ENCODE results near the gene LNPK. TPM values are rescaled to one million over a fixed set of nuclear protein-coding genes. Genes with fewer than 3 reads are reported as not detected.

The LNPK gene
- polyA plus RNA-seq (2013), result 8.3 TPM

- Histone ChIP-seq H3K27ac (ENCODE audit: insufficient read depth in 1 of 2, low read depth in 1 of 2, low read length in 2 of 2, poor library complexity in 1 of 2, severe bottlenecking in 2 of 2) (peak within 1 kb of the TSS in 1 of 2 experiments; percentile 81), H3K27me3 (replicated peaks in 2 of 5; ENCODE audit: control insufficient read depth in 4 of 5, insufficient read depth in 5 of 5, low read length in 4 of 5) (no peaks in the 10 kb centered on the region), H3K4me3 (ENCODE audit: control insufficient read depth in 1 of 7, extremely low read depth in 1 of 7, insufficient read depth in 4 of 7, low read depth in 2 of 7, low read length in 6 of 7) (peak within 1 kb of the TSS; percentile 79 to 94 (median 90)), H3K4me1 (ENCODE audit: control extremely low read depth in 1 of 4, control insufficient read depth in 4 of 4, insufficient read depth in 4 of 4, low read length in 3 of 4) (peaks cover 8 to 18% (median 13%) of the 10 kb centered on the region in 4 experiments), H3K9me3 (ENCODE audit: control extremely low read depth in 1 of 5, control insufficient read depth in 4 of 5, insufficient read depth in 2 of 5, low read depth in 1 of 5, low read length in 4 of 5) (no peaks in the 10 kb centered on the region), H3K36me3 (ENCODE audit: control insufficient read depth in 4 of 4, insufficient read depth in 4 of 4, low read length in 3 of 4) (no peaks in the 10 kb centered on the region)
- DNase-seq, result peak; percentile 88 to 95 (median 94)
- ChIA-PET POLR2A (interaction anchor here (0.6 kb wide), 1 partner anchor 18 kb away, joined by 6 read pairs; no protein-coding TSS in a partner anchor), CTCF (no interaction called here)
- WGBS (ENCODE audit: insufficient coverage), result 0% methylated on average over 39 of the region's 57 CpGs
Observed at GRCh38 chr2:176001916-176002687, at the start of gene LNPK. TSS of gene LNPK (minus strand) at chr2:176002267. CDS start at chr2:175995584, 6,683 bp downstream.

- CTCF ChIA-PET, result no interaction called here
- POLR2A ChIA-PET, result no interaction called here
- Histone ChIP-seq H3K36me3 (ENCODE audit: control insufficient read depth in 4 of 4, insufficient read depth in 4 of 4, low read length in 3 of 4) (no peaks in the 10 kb centered on the region), H3K27ac (ENCODE audit: insufficient read depth in 1 of 2, low read depth in 1 of 2, low read length in 2 of 2, poor library complexity in 1 of 2, severe bottlenecking in 2 of 2) (no peak overlapping the region), H3K9me3 (ENCODE audit: control extremely low read depth in 1 of 5, control insufficient read depth in 4 of 5, insufficient read depth in 2 of 5, low read depth in 1 of 5, low read length in 4 of 5) (peaks cover 0 to 5% (median 0%) of the 10 kb centered on the region in 5 experiments), H3K27me3 (replicated peaks in 2 of 5; ENCODE audit: control insufficient read depth in 4 of 5, insufficient read depth in 5 of 5, low read length in 4 of 5) (peaks cover 0 to 12% (median 2%) of the 10 kb centered on the region in 5 experiments), H3K4me1 (ENCODE audit: control extremely low read depth in 1 of 4, control insufficient read depth in 4 of 4, insufficient read depth in 4 of 4, low read length in 3 of 4) (no peaks in the 10 kb centered on the region), H3K4me3 (ENCODE audit: control insufficient read depth in 1 of 7, extremely low read depth in 1 of 7, insufficient read depth in 4 of 7, low read depth in 2 of 7, low read length in 6 of 7) (no peak overlapping the region)
- DNase-seq, result peak in 2 of 3 donors; percentile 33 to 48
- WGBS (ENCODE audit: insufficient coverage), result 31% methylated on average over 3 of the region's 3 CpGs
Observed at GRCh38 chr2:176039375-176039774, 37.3 kb upstream of the LNPK start.

GRCh38 chr2:176038694-176039093 is 36.6 kb upstream of the LNPK start:
- WGBS (ENCODE audit: insufficient coverage), result no CpG with 5 or more reads among the region's 2 CpGs
- POLR2A ChIA-PET, result no interaction called here
- no peaks in the 10 kb centered on the region for H3K4me1 ChIP-seq (ENCODE audit: control extremely low read depth in 1 of 4, control insufficient read depth in 4 of 4, insufficient read depth in 4 of 4, low read length in 3 of 4)
- peaks cover 0 to 12% (median 2%) of the 10 kb centered on the region in 5 experiments for H3K27me3 ChIP-seq (replicated peaks in 2 of 5; ENCODE audit: control insufficient read depth in 4 of 5, insufficient read depth in 5 of 5, low read length in 4 of 5)
- H3K36me3 ChIP-seq (ENCODE audit: control insufficient read depth in 4 of 4, insufficient read depth in 4 of 4, low read length in 3 of 4), result no peaks in the 10 kb centered on the region
- H3K4me3 ChIP-seq (ENCODE audit: control insufficient read depth in 1 of 7, extremely low read depth in 1 of 7, insufficient read depth in 4 of 7, low read depth in 2 of 7, low read length in 6 of 7), result no peak overlapping the region
- H3K27ac ChIP-seq (ENCODE audit: insufficient read depth in 1 of 2, low read depth in 1 of 2, low read length in 2 of 2, poor library complexity in 1 of 2, severe bottlenecking in 2 of 2), result no peak overlapping the region
- H3K9me3 ChIP-seq (ENCODE audit: control extremely low read depth in 1 of 5, control insufficient read depth in 4 of 5, insufficient read depth in 2 of 5, low read depth in 1 of 5, low read length in 4 of 5), result peaks cover 0 to 5% (median 0%) of the 10 kb centered on the region in 5 experiments
- DNase-seq, result no peak
- CTCF ChIA-PET, result no interaction called here

GRCh38 chr2:176035013-176035691 is 33.1 kb upstream of the LNPK start:
- ChIA-PET POLR2A (no interaction called here), CTCF (no interaction called here)
- no peaks in the 10 kb centered on the region for H3K4me1 ChIP-seq (ENCODE audit: control extremely low read depth in 1 of 4, control insufficient read depth in 4 of 4, insufficient read depth in 4 of 4, low read length in 3 of 4)
- H3K36me3 ChIP-seq (ENCODE audit: control insufficient read depth in 4 of 4, insufficient read depth in 4 of 4, low read length in 3 of 4), result no peaks in the 10 kb centered on the region
- WGBS (ENCODE audit: insufficient coverage), result 92% methylated on average over 4 of the region's 6 CpGs
- H3K27ac ChIP-seq (ENCODE audit: insufficient read depth in 1 of 2, low read depth in 1 of 2, low read length in 2 of 2, poor library complexity in 1 of 2, severe bottlenecking in 2 of 2), result no peak overlapping the region
- no peaks in the 10 kb centered on the region for H3K9me3 ChIP-seq (ENCODE audit: control extremely low read depth in 1 of 5, control insufficient read depth in 4 of 5, insufficient read depth in 2 of 5, low read depth in 1 of 5, low read length in 4 of 5)
- H3K4me3 ChIP-seq (ENCODE audit: control insufficient read depth in 1 of 7, extremely low read depth in 1 of 7, insufficient read depth in 4 of 7, low read depth in 2 of 7, low read length in 6 of 7), result no peak overlapping the region
- DNase-seq, result no peak
- peaks cover 0 to 7% (median 2%) of the 10 kb centered on the region in 5 experiments for H3K27me3 ChIP-seq (replicated peaks in 2 of 5; ENCODE audit: control insufficient read depth in 4 of 5, insufficient read depth in 5 of 5, low read length in 4 of 5)

- H3K4me1 ChIP-seq (ENCODE audit: control extremely low read depth in 1 of 4, control insufficient read depth in 4 of 4, insufficient read depth in 4 of 4, low read length in 3 of 4), result no peaks in the 10 kb centered on the region
- no peak overlapping the region for H3K4me3 ChIP-seq (ENCODE audit: control insufficient read depth in 1 of 7, extremely low read depth in 1 of 7, insufficient read depth in 4 of 7, low read depth in 2 of 7, low read length in 6 of 7)
- H3K36me3 ChIP-seq (ENCODE audit: control insufficient read depth in 4 of 4, insufficient read depth in 4 of 4, low read length in 3 of 4), result no peaks in the 10 kb centered on the region
- WGBS (ENCODE audit: insufficient coverage), result no CpG with 5 or more reads among the region's 2 CpGs
- H3K27me3 ChIP-seq (replicated peaks in 2 of 5; ENCODE audit: control insufficient read depth in 4 of 5, insufficient read depth in 5 of 5, low read length in 4 of 5), result peaks cover 0 to 15% (median 3%) of the 10 kb centered on the region in 5 experiments
- POLR2A ChIA-PET, result no interaction called here
- no peak for DNase-seq
- H3K27ac ChIP-seq (ENCODE audit: insufficient read depth in 1 of 2, low read depth in 1 of 2, low read length in 2 of 2, poor library complexity in 1 of 2, severe bottlenecking in 2 of 2), result no peak overlapping the region
- no peaks in the 10 kb centered on the region for H3K9me3 ChIP-seq (ENCODE audit: control extremely low read depth in 1 of 5, control insufficient read depth in 4 of 5, insufficient read depth in 2 of 5, low read depth in 1 of 5, low read length in 4 of 5)
- CTCF ChIA-PET, result no interaction called here
Observed at GRCh38 chr2:176027806-176028205, 25.7 kb upstream of the LNPK start.

- no peak overlapping the region for H3K27ac ChIP-seq (ENCODE audit: insufficient read depth in 1 of 2, low read depth in 1 of 2, low read length in 2 of 2, poor library complexity in 1 of 2, severe bottlenecking in 2 of 2)
- no peaks in the 10 kb centered on the region for H3K36me3 ChIP-seq (ENCODE audit: control insufficient read depth in 4 of 4, insufficient read depth in 4 of 4, low read length in 3 of 4)
- H3K27me3 ChIP-seq (replicated peaks in 2 of 5; ENCODE audit: control insufficient read depth in 4 of 5, insufficient read depth in 5 of 5, low read length in 4 of 5), result peaks cover 0 to 18% (median 3%) of the 10 kb centered on the region in 5 experiments
- H3K9me3 ChIP-seq (ENCODE audit: control extremely low read depth in 1 of 5, control insufficient read depth in 4 of 5, insufficient read depth in 2 of 5, low read depth in 1 of 5, low read length in 4 of 5), result no peaks in the 10 kb centered on the region
- no peak overlapping the region for H3K4me3 ChIP-seq (ENCODE audit: control insufficient read depth in 1 of 7, extremely low read depth in 1 of 7, insufficient read depth in 4 of 7, low read depth in 2 of 7, low read length in 6 of 7)
- no peaks in the 10 kb centered on the region for H3K4me1 ChIP-seq (ENCODE audit: control extremely low read depth in 1 of 4, control insufficient read depth in 4 of 4, insufficient read depth in 4 of 4, low read length in 3 of 4)
- 92% methylated on average over 4 of the region's 4 CpGs for WGBS (ENCODE audit: insufficient coverage)
- CTCF ChIA-PET, result no interaction called here
- POLR2A ChIA-PET, result no interaction called here
- DNase-seq, result no peak
Observed at GRCh38 chr2:176025932-176026331, 23.9 kb upstream of the LNPK start.

- ChIA-PET POLR2A (no interaction called here), CTCF (no interaction called here)
- no peak overlapping the region for H3K27ac ChIP-seq (ENCODE audit: insufficient read depth in 1 of 2, low read depth in 1 of 2, low read length in 2 of 2, poor library complexity in 1 of 2, severe bottlenecking in 2 of 2)
- H3K36me3 ChIP-seq (ENCODE audit: control insufficient read depth in 4 of 4, insufficient read depth in 4 of 4, low read length in 3 of 4), result no peaks in the 10 kb centered on the region
- DNase-seq, result no peak
- no peaks in the 10 kb centered on the region for H3K4me1 ChIP-seq (ENCODE audit: control extremely low read depth in 1 of 4, control insufficient read depth in 4 of 4, insufficient read depth in 4 of 4, low read length in 3 of 4)
- no peak overlapping the region for H3K4me3 ChIP-seq (ENCODE audit: control insufficient read depth in 1 of 7, extremely low read depth in 1 of 7, insufficient read depth in 4 of 7, low read depth in 2 of 7, low read length in 6 of 7)
- peaks cover 0 to 18% (median 6%) of the 10 kb centered on the region in 5 experiments for H3K27me3 ChIP-seq (replicated peaks in 2 of 5; ENCODE audit: control insufficient read depth in 4 of 5, insufficient read depth in 5 of 5, low read length in 4 of 5)
- no CpG with 5 or more reads among the region's 2 CpGs for WGBS (ENCODE audit: insufficient coverage)
- no peaks in the 10 kb centered on the region for H3K9me3 ChIP-seq (ENCODE audit: control extremely low read depth in 1 of 5, control insufficient read depth in 4 of 5, insufficient read depth in 2 of 5, low read depth in 1 of 5, low read length in 4 of 5)
Observed at GRCh38 chr2:176024083-176024482, 22.0 kb upstream of the LNPK start.
